Glutamatergic neuron (in vitro differentiated cells): ENCODE results near the gene KIF3C. TPM values are rescaled to one million over a fixed set of nuclear protein-coding genes. Genes with fewer than 3 reads are reported as not detected.

Experiments
- DNase-seq: peaks from one replicate; pipeline ENCODE4 v3.0.0; 2022
- H3K27ac Mint-ChIP-seq: one replicate; pipeline ENCODE4 v1.8.0; 2020; ENCODE audit warnings: mild to moderate bottlenecking, mixed read lengths, inconsistent platforms; ENCODE audit not compliant: unreplicated experiment
- H3K27me3 Mint-ChIP-seq: one replicate; pipeline ENCODE4 v1.8.0; 2020; ENCODE audit warnings: mild to moderate bottlenecking, moderate library complexity, mixed read lengths, inconsistent platforms; ENCODE audit not compliant: unreplicated experiment
- H3K36me3 Mint-ChIP-seq: one replicate; pipeline ENCODE4 v1.8.0; 2020; ENCODE audit warnings: mild to moderate bottlenecking, mixed read lengths, inconsistent platforms; ENCODE audit not compliant: unreplicated experiment
- H3K4me1 Mint-ChIP-seq: one replicate; pipeline ENCODE4 v1.8.0; 2020; ENCODE audit warnings: mild to moderate bottlenecking, low read depth, mixed read lengths, inconsistent platforms; ENCODE audit not compliant: unreplicated experiment
- H3K4me3 Mint-ChIP-seq: one replicate; pipeline ENCODE4 v1.8.0; 2020; ENCODE audit warnings: mild to moderate bottlenecking, mixed read lengths, inconsistent platforms; ENCODE audit not compliant: unreplicated experiment
- H3K9me3 Mint-ChIP-seq: one replicate; pipeline ENCODE4 v1.8.0; 2020; ENCODE audit warnings: mild to moderate bottlenecking, moderate library complexity, mixed read lengths, inconsistent platforms; ENCODE audit not compliant: unreplicated experiment
- total RNA-seq: library from RNA; stranded (reverse); fragmentation: NEBNext Ultra II Directional; extraction: Animal tissue kit (Norgen Biotek cat#: 25700); gene quantifications from one replicate; pipeline ENCODE4 v1.2.1, GENCODE V29; 2021; ENCODE audit not compliant: unreplicated experiment
- TF ChIP-seq, protein P1 (sequence below): fragments of 200-600 bp; sonication (generic); IDR thresholded peaks from one replicate; pipeline ENCODE4 v1.5.0; 2021; ENCODE audit not compliant: partially characterized antibody, unreplicated experiment

Gene KIF3C
- total RNA-seq, 1 donor from 2014 or later, result 210 TPM

DNA sequence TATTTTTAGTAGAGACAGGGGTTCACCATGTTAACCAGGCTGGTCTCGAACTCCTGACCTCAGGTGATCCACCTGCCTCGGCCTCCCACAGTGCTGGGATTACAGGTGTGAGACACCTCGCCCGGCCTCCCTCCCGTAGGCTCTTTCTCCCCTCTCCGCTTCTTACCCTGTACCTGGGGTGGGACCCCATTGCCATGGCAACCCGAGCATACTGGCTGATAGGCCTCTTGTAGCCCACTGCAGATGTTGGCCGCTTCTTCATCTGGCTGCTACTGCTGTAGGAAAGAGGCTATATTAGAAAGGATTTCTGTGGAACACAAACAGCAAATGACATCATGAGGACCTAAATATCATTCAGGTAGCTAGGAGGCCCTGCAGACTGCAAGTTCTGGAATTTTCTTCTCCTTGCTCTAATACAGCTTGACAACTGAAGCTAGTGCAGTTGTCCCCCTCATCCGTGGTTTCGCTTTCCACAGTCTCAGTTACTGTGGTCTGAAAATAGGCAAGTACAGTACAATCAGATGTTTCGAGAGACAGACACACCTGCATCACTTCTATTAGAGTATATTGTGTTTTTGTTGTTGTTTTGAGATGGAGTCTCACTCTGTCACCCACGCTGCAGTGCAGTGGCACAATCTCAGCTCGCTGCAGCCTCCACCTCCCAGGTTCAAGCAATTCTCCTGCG is 52.4 kb downstream of the KIF3C start:
- TF ChIP-seq, protein P1, sequence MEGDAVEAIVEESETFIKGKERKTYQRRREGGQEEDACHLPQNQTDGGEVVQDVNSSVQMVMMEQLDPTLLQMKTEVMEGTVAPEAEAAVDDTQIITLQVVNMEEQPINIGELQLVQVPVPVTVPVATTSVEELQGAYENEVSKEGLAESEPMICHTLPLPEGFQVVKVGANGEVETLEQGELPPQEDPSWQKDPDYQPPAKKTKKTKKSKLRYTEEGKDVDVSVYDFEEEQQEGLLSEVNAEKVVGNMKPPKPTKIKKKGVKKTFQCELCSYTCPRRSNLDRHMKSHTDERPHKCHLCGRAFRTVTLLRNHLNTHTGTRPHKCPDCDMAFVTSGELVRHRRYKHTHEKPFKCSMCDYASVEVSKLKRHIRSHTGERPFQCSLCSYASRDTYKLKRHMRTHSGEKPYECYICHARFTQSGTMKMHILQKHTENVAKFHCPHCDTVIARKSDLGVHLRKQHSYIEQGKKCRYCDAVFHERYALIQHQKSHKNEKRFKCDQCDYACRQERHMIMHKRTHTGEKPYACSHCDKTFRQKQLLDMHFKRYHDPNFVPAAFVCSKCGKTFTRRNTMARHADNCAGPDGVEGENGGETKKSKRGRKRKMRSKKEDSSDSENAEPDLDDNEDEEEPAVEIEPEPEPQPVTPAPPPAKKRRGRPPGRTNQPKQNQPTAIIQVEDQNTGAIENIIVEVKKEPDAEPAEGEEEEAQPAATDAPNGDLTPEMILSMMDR, result no peak
- Mint-ChIP-seq H3K27me3 (peaks cover 5% of the 10 kb centered on the region), H3K9me3 (peaks cover 14% of the 10 kb centered on the region), H3K4me1 (peaks cover 5% of the 10 kb centered on the region), H3K27ac (no peak overlapping the region), H3K36me3 (peaks cover 15% of the 10 kb centered on the region), H3K4me3 (no peak overlapping the region)
- no peak for DNase-seq

DNA sequence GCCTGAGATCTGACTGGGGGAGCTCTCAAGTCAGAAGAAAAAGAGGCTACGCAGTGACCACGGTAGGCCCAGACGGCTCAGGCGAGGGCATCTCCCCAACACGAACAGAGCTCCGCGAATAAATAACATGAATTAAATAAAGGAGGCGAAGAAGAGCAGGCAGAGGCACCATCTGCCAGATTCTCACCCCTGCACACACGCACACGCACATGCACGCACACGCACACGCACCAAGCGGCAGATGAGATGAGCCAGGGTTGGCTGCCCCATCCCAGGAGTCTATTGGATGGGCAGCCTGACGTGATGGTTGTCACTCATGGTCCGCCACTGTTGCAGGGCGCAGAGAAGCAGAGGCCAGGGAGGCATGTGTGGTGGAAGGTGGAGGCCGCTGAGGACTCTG is 53.6 kb downstream of the KIF3C start:
- Mint-ChIP-seq H3K9me3 (peaks cover 17% of the 10 kb centered on the region), H3K4me3 (no peak overlapping the region), H3K4me1 (peaks cover 5% of the 10 kb centered on the region), H3K27ac (no peak overlapping the region), H3K36me3 (peaks cover 15% of the 10 kb centered on the region), H3K27me3 (peaks cover 5% of the 10 kb centered on the region)
- DNase-seq, result no peak
- TF ChIP-seq, protein P1, result no peak

DNA sequence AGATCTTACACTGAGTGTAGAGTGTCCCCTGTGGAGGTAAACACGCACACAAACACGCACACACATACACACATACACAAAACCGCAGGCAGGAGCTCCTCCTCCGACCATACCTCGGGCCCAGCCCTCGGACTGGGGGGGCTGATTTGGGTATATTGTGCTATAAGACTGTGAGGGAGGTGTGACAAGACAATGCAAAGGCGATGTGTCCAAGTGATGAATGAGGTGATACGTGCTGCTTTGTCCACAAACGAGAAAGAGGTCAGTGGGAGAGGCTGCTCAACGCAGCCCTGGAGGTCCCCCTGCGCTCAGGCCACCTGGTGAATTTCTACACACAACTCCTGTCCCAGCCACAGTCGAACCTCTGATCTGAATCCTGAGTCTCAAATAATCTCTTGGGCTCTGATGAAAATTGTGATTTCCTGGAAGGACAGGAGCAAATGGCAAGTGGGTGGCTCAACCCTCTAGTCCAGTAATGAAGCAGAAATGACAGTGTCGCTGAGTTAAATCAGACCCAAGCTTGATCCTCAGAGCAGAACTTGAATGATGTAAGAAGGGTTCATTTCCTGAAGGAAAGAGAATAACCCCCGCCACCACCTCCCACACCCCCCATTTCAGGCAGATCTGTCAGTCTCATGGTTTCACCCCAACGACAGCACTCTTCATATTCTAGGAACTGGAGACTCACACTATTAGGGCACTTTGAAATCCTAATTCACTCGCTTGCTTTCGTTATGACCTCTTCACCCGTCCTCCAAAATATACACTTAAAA is 55.1 kb downstream of the KIF3C start:
- Mint-ChIP-seq H3K4me1 (peaks cover 5% of the 10 kb centered on the region), H3K36me3 (peaks cover 15% of the 10 kb centered on the region), H3K27ac (no peak overlapping the region), H3K27me3 (peaks cover 9% of the 10 kb centered on the region), H3K9me3 (peaks cover 17% of the 10 kb centered on the region), H3K4me3 (no peak overlapping the region)
- no peak for DNase-seq
- TF ChIP-seq, protein P1, result no peak

GRCh38 chr2:25922501-25922900 is 59.8 kb downstream of the KIF3C start:
- DNase-seq, result no peak
- H3K27ac Mint-ChIP-seq, result no peak overlapping the region
- TF ChIP-seq, protein P1, result no peak
- peaks cover 7% of the 10 kb centered on the region for H3K9me3 Mint-ChIP-seq
- H3K4me1 Mint-ChIP-seq, result no peaks in the 10 kb centered on the region
- peaks cover 6% of the 10 kb centered on the region for H3K27me3 Mint-ChIP-seq
- peaks cover 10% of the 10 kb centered on the region for H3K36me3 Mint-ChIP-seq
- H3K4me3 Mint-ChIP-seq, result no peak overlapping the region

- Mint-ChIP-seq H3K27me3 (peaks cover 6% of the 10 kb centered on the region), H3K36me3 (no peaks in the 10 kb centered on the region), H3K4me1 (no peaks in the 10 kb centered on the region), H3K9me3 (peaks cover 3% of the 10 kb centered on the region), H3K4me3 (no peak overlapping the region), H3K27ac (no peak overlapping the region)
- TF ChIP-seq, protein P1, result no peak
- DNase-seq, result no peak
Observed at GRCh38 chr2:25920786-25921415, 61.4 kb downstream of the KIF3C start.
